ENCODE data around the gene APOB. TPM values are rescaled to one million over a fixed set of nuclear protein-coding genes. Genes with fewer than 3 reads are reported as not detected.

Gene APOB
- total RNA-seq, 4 donors from 2014 or later, result 14.0 to 2,659 (median 1,284) TPM

GRCh38 chr2:21019000-21019677 lies 24.7 kb downstream of the APOB start:
- no peaks in the 10 kb centered on the region for H3K9me3 ChIP-seq
- no peaks in the 10 kb centered on the region for H3K4me1 ChIP-seq
- no peaks in the 10 kb centered on the region for H3K27me3 ChIP-seq
- peaks cover 0 to 46% (median 0%) of the 10 kb centered on the region in 3 donors for H3K36me3 ChIP-seq
- no peak for DNase-seq
- no peak overlapping the region for H3K4me3 ChIP-seq
- no peak overlapping the region for H3K27ac ChIP-seq
- TF ChIP-seq POLR2A (IDR thresholded peaks at IDR 0.05) (no peak), CTCF (IDR thresholded peaks at IDR 0.05) (no peak)

- no peak for DNase-seq
- TF ChIP-seq CTCF (IDR thresholded peaks at IDR 0.05) (no peak), POLR2A (IDR thresholded peaks at IDR 0.05) (no peak)
- Histone ChIP-seq H3K4me1 (no peaks in the 10 kb centered on the region), H3K36me3 (peaks cover 0 to 54% (median 0%) of the 10 kb centered on the region in 3 donors), H3K4me3 (no peak overlapping the region), H3K27me3 (no peaks in the 10 kb centered on the region), H3K9me3 (no peaks in the 10 kb centered on the region), H3K27ac (no peak overlapping the region)
Observed at GRCh38 chr2:21018290-21018689, 25.6 kb downstream of the APOB start.

DNA sequence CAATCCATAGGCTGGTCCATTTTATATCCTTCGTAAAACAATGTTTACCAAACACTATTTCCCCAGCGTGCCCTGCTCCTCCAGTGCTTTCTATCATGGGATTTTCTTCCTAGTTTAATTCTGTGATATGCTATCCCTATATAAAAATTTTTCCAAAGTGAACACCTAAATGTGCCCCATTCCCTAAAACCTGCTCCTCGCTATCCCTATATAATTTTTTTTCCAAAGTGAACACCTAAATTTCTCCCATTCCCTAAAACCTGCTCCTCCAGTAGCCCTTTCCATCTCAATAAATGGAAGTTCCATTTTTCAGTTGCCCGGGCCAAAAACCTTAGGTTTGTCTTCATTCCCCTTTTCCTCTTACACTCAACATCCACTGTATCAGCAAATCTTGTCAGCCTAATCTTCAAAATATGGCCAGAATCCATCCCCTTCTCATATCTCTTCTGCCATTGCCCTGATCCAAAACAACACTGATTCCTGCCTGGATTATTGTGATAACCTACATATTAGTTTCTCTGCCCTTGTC lies 26.1 kb downstream of the APOB start:
- H3K4me3 ChIP-seq, result no peak overlapping the region
- DNase-seq, result no peak
- no peaks in the 10 kb centered on the region for H3K4me1 ChIP-seq
- H3K9me3 ChIP-seq, result no peaks in the 10 kb centered on the region
- H3K27me3 ChIP-seq, result no peaks in the 10 kb centered on the region
- no peak overlapping the region for H3K27ac ChIP-seq
- H3K36me3 ChIP-seq, result peaks cover 0 to 58% (median 0%) of the 10 kb centered on the region in 3 donors
- TF ChIP-seq CTCF (IDR thresholded peaks at IDR 0.05), result no peak

- no peaks in the 10 kb centered on the region for H3K9me3 ChIP-seq
- no peak for TF ChIP-seq CTCF (IDR thresholded peaks at IDR 0.05)
- TF ChIP-seq POLR2A (IDR thresholded peaks at IDR 0.05), result no peak
- no peaks in the 10 kb centered on the region for H3K4me1 ChIP-seq
- H3K4me3 ChIP-seq, result no peak overlapping the region
- no peak overlapping the region for H3K27ac ChIP-seq
- peaks cover 0 to 52% (median 0%) of the 10 kb centered on the region in 3 donors for H3K36me3 ChIP-seq
- no peak for DNase-seq
- H3K27me3 ChIP-seq, result no peaks in the 10 kb centered on the region
Observed at GRCh38 chr2:21015281-21015645, 28.6 kb downstream of the APOB start.

GRCh38 chr2:21014364-21015280 lies 29.3 kb downstream of the APOB start:
- Histone ChIP-seq H3K36me3 (peaks cover 0 to 46% (median 0%) of the 10 kb centered on the region in 3 donors), H3K4me1 (no peaks in the 10 kb centered on the region), H3K9me3 (no peaks in the 10 kb centered on the region), H3K4me3 (no peak overlapping the region), H3K27ac (no peak overlapping the region), H3K27me3 (no peaks in the 10 kb centered on the region)
- no peak for DNase-seq
- no peak for TF ChIP-seq POLR2A (IDR thresholded peaks at IDR 0.05)
- TF ChIP-seq CTCF (IDR thresholded peaks at IDR 0.05), result no peak

All from Peyer's patch (tissue), 4 donors.